BLaER1 treated with 17β-estradiol and CSF1 and Interleukin-3, amounts not matched to agents 10 nM and 100 nM (cell line): ENCODE data around the gene SKOR2.

Source experiments
- H3K27ac ChIP-seq, 11 experiments: shearing (Covaris generic); formaldehyde crosslinking; 2 replicates each; pipeline ENCODE4 v1.8.1; 2022
- H3K27me3 ChIP-seq, 11 experiments: shearing (Covaris generic); formaldehyde crosslinking; 2 replicates each; pipeline ENCODE4 v1.8.1; 2022
- H3K36me3 ChIP-seq, 11 experiments: shearing (Covaris generic); formaldehyde crosslinking; 2 replicates each; pipeline ENCODE4 v1.8.1; 2022
- H3K4me1 ChIP-seq, 10 experiments: shearing (Covaris generic); formaldehyde crosslinking; 2 replicates each; pipeline ENCODE4 v1.8.1; 2022
- H3K4me2 ChIP-seq, 11 experiments: shearing (Covaris generic); formaldehyde crosslinking; 2 replicates each; pipeline ENCODE4 v1.8.1; 2022
- H3K4me3 ChIP-seq, 10 experiments: shearing (Covaris generic); formaldehyde crosslinking; 2 replicates each; pipeline ENCODE4 v1.8.1; 2022
- H3K9ac ChIP-seq, 11 experiments: shearing (Covaris generic); formaldehyde crosslinking; 2 replicates each; pipeline ENCODE4 v1.8.1; 2022
- H3K9me3 ChIP-seq, 11 experiments: shearing (Covaris generic); formaldehyde crosslinking; replicated peaks in 1 of 11; 2 replicates each; pipeline ENCODE4 v1.8.1; 2022
- H4K20me1 ChIP-seq, 11 experiments: shearing (Covaris generic); formaldehyde crosslinking; 2 replicates each; pipeline ENCODE4 v1.8.1; 2022
- Cebpa-rat ChIP-seq, 11 experiments: shearing (Covaris generic); IDR thresholded peaks; 2 replicates each; pipeline ENCODE4 v1.8.1; 2022

SKOR2 gene

DNA sequence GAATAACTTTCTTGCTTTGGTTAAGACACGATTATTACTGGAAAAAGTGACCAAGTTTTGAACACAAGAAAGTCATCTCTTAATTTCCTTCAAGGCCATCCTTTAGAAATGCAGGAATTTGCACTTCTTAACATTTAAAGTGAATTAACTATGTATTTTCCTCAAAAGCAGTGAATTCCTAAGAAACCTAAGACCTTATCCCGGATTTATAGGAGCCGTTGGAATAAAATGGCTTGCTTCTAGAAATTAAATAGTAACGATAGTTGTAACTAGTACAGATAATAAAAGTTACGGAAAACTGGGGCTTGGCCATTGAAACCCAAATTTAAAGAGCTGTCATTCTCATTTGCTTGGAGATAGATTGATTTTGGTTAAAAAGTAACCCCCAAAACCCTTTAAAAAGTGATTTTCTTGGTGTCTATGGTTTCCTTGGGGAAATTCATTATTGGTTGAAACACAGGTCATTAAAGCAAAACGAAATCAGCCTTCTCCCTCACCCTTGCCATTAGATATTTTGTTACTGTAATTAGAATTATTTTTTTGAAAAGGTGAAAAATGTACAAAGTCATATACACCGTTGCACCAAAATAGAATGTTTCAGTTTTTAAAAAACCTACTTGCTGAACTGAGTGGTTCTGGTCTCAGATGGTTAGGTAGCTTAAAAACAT is 2.0 kb downstream of the SKOR2 start:
- Histone ChIP-seq H3K36me3 (no peaks in the 10 kb centered on the region), H3K27me3 (peaks cover 41 to 60% (median 49%) of the 10 kb centered on the region in 11 experiments), H3K9ac (no peak overlapping the region), H3K4me1 (no peaks in the 10 kb centered on the region), H4K20me1 (peaks cover 0 to 5% (median 0%) of the 10 kb centered on the region in 11 experiments; a peak in 1 of 22 replicates), H3K27ac (no peak overlapping the region), H3K4me2 (no peak overlapping the region), H3K4me3 (no peak overlapping the region), H3K9me3 (peaks cover 20 to 50% (median 38%) of the 10 kb centered on the region in 11 experiments)
- TF ChIP-seq Cebpa-rat (IDR thresholded peaks at IDR 0.05), result no peak

DNA sequence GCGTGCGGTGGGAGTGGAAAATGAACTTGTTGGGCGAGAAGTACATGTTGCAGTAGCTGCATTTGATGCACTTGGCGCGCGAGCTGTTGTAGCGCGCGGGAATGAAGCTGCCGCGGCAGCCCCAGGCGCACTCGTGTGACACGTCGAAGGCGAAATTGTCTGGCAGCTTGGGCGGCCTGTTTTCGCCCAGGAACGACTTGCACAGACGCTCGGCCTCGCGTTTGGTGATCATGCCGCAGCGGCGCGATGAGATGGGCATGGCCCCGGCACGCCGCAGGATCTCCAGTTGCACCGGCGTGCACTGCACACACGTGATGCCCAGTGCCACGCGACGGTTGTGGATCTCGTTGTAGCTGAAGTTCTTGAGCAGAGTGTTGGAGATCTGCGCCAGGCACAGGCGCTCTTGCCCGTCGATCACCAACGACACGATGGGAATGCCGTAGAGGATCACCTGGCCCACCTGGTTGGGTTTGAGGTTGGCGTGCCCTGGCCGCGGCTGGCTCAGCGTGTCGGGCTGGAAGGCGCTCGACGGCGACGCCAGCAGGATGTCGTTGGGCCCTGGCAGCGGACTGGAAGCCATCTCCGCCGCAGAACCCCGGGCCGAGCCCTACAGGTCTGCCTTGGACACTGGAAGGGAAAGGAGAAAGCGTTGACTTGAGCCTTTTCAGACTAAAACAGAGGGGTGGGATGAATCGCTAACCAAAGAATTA is 2.7 kb downstream of the SKOR2 start:
- Histone ChIP-seq H3K27me3 (peaks cover 34 to 53% (median 42%) of the 10 kb centered on the region in 11 experiments), H3K4me2 (no peak overlapping the region), H3K9ac (no peak overlapping the region), H3K36me3 (no peaks in the 10 kb centered on the region), H3K4me3 (no peak overlapping the region), H3K4me1 (no peaks in the 10 kb centered on the region), H4K20me1 (no peaks in the 10 kb centered on the region), H3K9me3 (peaks cover 20 to 50% (median 38%) of the 10 kb centered on the region in 11 experiments), H3K27ac (no peak overlapping the region)
- no peak for TF ChIP-seq Cebpa-rat (IDR thresholded peaks at IDR 0.05)

DNA sequence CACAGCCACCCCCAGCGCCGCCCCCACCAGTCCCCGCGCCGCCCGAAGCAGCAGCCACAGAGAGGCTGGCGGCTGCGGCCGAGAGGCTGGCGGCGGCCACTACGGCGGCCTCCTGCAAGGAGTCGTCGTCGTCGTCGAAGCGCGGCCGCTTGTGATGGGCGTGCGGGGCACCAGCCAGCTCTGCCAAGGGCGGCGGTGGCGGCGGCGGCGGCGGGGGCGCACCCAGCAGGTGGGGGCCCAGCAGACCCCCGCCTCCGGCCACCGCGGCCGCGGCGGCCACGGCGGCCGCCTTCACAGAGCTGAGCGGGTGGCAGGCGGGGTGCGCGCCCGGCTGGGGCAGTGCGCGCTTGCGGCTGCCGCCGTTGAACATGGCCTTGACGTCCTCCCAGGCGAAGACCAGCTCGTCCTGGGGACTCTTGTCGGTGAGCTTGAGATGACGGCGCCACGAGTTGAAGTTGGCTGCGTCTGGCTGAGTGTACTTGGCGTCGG is 3.3 kb downstream of the SKOR2 start:
- Histone ChIP-seq H3K4me2 (no peak overlapping the region), H3K27me3 (peaks cover 29 to 47% (median 36%) of the 10 kb centered on the region in 11 experiments)

DNA sequence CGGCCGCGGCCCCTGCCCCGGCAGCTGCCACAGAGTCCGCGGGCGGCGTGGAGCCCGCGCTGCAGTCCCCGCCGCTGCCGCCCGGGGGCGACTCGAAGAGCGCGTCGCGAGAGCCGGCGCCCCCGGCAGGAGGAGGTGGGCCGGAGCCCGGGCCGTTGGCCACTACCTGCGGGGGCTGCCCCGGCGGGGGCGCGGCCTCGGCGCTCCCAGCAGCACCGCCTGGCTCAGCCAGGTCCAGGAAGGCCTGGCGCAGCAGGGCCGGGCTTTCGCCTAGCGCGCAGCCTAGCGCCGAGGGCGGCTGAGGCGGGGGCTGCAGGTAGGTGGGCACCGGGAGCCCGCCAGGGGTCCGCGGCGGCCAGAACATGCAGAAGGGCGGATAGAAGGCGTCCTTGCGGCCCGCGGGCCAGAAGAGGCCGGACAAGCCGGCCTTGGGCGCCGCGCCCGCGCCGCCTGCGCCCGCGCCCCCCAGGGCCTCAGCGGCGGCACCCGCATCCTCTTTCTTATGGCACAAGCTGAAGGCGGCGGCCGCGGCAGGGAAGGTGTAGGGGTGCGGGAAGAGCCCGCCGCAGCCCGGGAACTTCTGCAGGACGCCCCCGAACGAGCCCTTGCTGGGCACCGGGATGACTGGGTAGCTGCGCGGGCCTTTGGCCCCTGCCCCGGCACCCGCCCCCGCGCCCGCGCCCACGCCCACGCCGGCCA is 3.9 kb downstream of the SKOR2 start:
- TF ChIP-seq Cebpa-rat (IDR thresholded peaks at IDR 0.05), result no peak
- H3K4me1 ChIP-seq, result no peaks in the 10 kb centered on the region
- no peak overlapping the region for H3K9ac ChIP-seq
- H3K27me3 ChIP-seq, result peaks cover 23 to 41% (median 30%) of the 10 kb centered on the region in 11 experiments
- H4K20me1 ChIP-seq, result no peaks in the 10 kb centered on the region
- H3K27ac ChIP-seq, result no peak overlapping the region
- peaks cover 20 to 50% (median 38%) of the 10 kb centered on the region in 11 experiments for H3K9me3 ChIP-seq
- H3K36me3 ChIP-seq, result no peaks in the 10 kb centered on the region
- no peak overlapping the region for H3K4me2 ChIP-seq
- no peak overlapping the region for H3K4me3 ChIP-seq

More for the DNA sequence above, 3.3 kb downstream of the SKOR2 start:
- Histone ChIP-seq H3K27ac (no peak overlapping the region), H3K4me3 (no peak overlapping the region), H4K20me1 (no peaks in the 10 kb centered on the region), H3K36me3 (no peaks in the 10 kb centered on the region), H3K9me3 (peaks cover 20 to 50% (median 38%) of the 10 kb centered on the region in 11 experiments), H3K9ac (no peak overlapping the region), H3K4me1 (no peaks in the 10 kb centered on the region)
- no peak for TF ChIP-seq Cebpa-rat (IDR thresholded peaks at IDR 0.05)

DNA sequence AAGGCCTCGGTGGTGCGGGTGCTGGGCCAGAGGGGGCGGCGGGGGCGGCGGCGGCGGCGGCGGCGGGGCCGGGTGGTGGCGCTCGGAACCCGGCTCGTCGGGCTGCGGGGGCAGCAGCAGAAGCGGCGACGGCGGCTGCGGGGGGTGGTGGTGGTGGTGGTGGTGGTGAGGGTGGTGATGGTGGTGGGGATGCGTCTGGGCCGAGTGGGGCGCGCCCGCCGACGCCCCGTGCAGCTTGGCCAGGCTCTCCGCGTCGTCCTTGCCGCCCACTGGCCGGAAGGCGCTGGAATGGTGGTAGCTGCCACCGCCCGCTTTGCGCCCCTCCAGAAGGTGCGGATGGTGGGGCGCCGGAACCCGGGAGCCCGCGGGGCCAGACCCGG is 4.4 kb downstream of the SKOR2 start:
- Histone ChIP-seq H3K9ac (no peak overlapping the region), H3K27me3 (peaks cover 18 to 36% (median 24%) of the 10 kb centered on the region in 11 experiments), H3K4me2 (no peak overlapping the region), H3K36me3 (no peaks in the 10 kb centered on the region), H3K4me3 (no peak overlapping the region), H4K20me1 (no peaks in the 10 kb centered on the region), H3K4me1 (no peaks in the 10 kb centered on the region), H3K9me3 (peaks cover 20 to 48% (median 38%) of the 10 kb centered on the region in 11 experiments), H3K27ac (no peak overlapping the region)
- TF ChIP-seq Cebpa-rat (IDR thresholded peaks at IDR 0.05), result no peak

DNA sequence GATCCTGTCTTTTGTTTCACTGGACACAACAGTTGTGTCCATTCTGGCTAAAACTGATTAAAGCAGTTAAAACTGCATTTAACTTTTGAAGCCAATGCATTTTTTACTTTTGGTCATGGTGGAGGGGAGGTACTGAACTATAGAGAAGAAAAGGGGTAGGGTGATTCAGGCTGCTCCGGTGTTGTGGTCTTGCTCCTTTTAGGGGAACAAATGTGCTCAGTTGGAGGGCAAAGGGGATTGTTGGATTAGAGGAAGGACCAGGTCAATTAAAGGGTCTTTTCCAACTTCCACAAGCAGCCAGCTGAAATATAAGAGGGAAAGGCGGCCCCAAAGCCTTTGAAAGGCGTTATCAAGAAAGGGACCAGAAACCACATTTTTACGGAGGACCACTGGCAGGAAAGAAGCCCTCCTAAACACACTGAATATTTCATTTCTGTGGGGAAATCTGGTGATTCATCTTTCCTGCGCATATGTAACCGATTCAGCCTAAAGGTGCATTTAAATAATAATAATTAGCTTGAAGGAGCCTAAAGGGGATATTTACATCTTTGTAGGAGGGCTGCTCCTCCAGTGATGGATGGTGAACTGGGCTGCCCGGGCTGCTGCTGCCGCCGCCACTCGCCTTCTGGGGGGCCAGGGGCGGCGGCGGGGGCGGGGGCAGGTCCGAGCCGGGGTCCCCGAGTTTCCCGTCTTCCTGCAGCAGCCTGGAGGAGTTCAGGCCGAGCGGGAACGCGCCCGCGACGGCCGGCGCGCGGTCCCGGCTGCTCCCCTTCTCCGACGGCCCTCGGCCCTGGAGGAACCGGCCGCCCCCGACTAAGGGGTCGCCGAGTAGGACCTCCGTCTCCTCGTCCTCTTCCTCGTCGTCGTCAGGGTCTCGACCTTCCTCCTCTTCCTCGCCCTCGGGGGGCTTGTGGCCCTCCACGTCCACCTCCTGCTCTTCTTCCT is 5.2 kb downstream of the SKOR2 start:
- Histone ChIP-seq H3K4me2 (no peak overlapping the region), H3K4me1 (no peaks in the 10 kb centered on the region), H3K27me3 (peaks cover 10 to 28% (median 17%) of the 10 kb centered on the region in 11 experiments; a peak in 20 of 22 replicates), H3K9ac (no peak overlapping the region), H3K36me3 (no peaks in the 10 kb centered on the region), H4K20me1 (no peaks in the 10 kb centered on the region), H3K4me3 (no peak overlapping the region), H3K9me3 (peaks cover 20 to 41% (median 31%) of the 10 kb centered on the region in 11 experiments), H3K27ac (no peak overlapping the region)
- TF ChIP-seq Cebpa-rat (IDR thresholded peaks at IDR 0.05), result no peak

DNA sequence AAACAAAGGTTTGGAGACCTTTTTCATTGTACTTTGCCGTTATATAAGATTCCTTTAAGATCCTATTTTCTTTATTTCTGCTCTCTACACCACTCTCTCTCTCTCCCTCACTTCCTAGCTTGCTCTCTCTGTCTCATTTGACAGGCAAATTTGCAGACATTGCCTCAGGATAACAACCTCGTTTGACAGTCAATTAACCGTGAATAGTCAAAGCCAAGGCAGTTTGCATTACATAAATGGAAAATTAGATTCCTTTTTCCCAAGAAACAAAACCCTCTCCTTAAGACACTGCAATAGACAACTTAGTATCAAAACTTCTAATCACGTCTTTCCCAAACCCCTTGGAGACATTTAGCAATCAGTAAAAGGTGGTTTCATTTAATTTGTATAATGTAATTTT is 7.4 kb downstream of the SKOR2 start:
- TF ChIP-seq Cebpa-rat (IDR thresholded peaks at IDR 0.05), result no peak
- Histone ChIP-seq H3K27me3 (peaks cover 0 to 7% (median 0%) of the 10 kb centered on the region in 11 experiments; a peak in 6 of 22 replicates), H3K27ac (no peak overlapping the region), H4K20me1 (no peaks in the 10 kb centered on the region), H3K9me3 (peaks cover 19 to 31% (median 24%) of the 10 kb centered on the region in 11 experiments), H3K4me3 (no peak overlapping the region), H3K9ac (no peak overlapping the region), H3K36me3 (no peaks in the 10 kb centered on the region), H3K4me2 (no peak overlapping the region), H3K4me1 (no peaks in the 10 kb centered on the region)

DNA sequence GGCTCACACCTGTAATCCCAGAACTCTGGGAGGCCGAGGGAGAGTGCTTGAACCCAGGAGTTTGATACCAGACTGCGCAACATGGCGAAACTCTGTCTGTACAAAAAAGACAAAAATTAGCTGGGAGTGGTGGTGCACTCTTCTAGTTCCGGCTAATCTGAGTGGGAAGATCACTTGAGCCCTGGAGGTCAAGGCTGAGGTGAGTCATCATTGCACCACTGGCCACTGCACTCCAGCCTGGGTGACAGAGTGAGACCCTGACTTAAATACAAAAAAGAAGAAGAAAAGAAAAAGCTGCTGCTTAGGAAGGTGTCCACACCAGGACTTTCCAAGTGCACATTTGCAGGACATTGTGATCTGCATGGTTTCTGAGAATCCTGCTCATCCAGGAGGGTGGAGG is 16.4 kb downstream of the SKOR2 start:
- no peak for TF ChIP-seq Cebpa-rat (IDR thresholded peaks at IDR 0.05)
- Histone ChIP-seq H3K4me2 (no peak overlapping the region), H3K36me3 (no peaks in the 10 kb centered on the region), H4K20me1 (no peaks in the 10 kb centered on the region), H3K27me3 (no peaks in the 10 kb centered on the region), H3K4me3 (no peak overlapping the region), H3K9me3 (no peaks in the 10 kb centered on the region), H3K27ac (no peak overlapping the region), H3K9ac (no peak overlapping the region), H3K4me1 (no peaks in the 10 kb centered on the region)
